Fibroblast of lung (primary cell): ENCODE measurements around the gene SDK2. TPM values are rescaled to one million over a fixed set of nuclear protein-coding genes. Genes with fewer than 3 reads are reported as not detected.
A peak's percentile ranks its signal among the peaks of the same experiment; 100 is the strongest.

Experiments used
- DNase-seq, 2 donors: peaks; one replicate each; pipeline versions ENCODE4 v3.0.0 to v3.0.0-alpha.2; 2010; ENCODE audit warnings: low read depth in 2 of 2
- H2AFZ ChIP-seq: 2 replicates; pipeline ENCODE4 v1.5.1; 2012; ENCODE audit warnings: low read length, control low read depth, inconsistent platforms
- H3K27ac ChIP-seq: 2 replicates; pipeline ENCODE4 v1.5.1; 2011; ENCODE audit warnings: low read length, control low read depth; ENCODE audit not compliant: insufficient read depth
- H3K27me3 ChIP-seq: 2 replicates; pipeline ENCODE4 v1.5.1; 2011; ENCODE audit warnings: mild to moderate bottlenecking, low read length; ENCODE audit not compliant: control insufficient read depth, insufficient read depth
- H3K36me3 ChIP-seq: 2 replicates; pipeline ENCODE4 v1.5.1; 2011; ENCODE audit warnings: low read length; ENCODE audit not compliant: control insufficient read depth, insufficient read depth
- H3K4me1 ChIP-seq: 2 replicates; pipeline ENCODE4 v1.5.1; 2011; ENCODE audit warnings: low read length; ENCODE audit not compliant: control insufficient read depth, insufficient read depth; ENCODE audit errors: extremely low read depth
- H3K4me2 ChIP-seq: 2 replicates; pipeline ENCODE4 v1.5.1; 2011; ENCODE audit warnings: low read length, control low read depth; ENCODE audit not compliant: insufficient read depth; ENCODE audit errors: extremely low read depth
- H3K4me3 ChIP-seq, 4 experiments: fragments of 200-600 bp in 1 of 4; sonication (generic) in 1 of 4; replicated peaks in 1 of 4; 2 replicates each; pipeline ENCODE4 v1.5.1; 2011 to 2016; ENCODE audit warnings: low read length in 4 of 4, low read depth in 3 of 4, mild to moderate bottlenecking in 3 of 4, control low read depth in 2 of 4, inconsistent platforms in 1 of 4, mixed read lengths in 1 of 4; ENCODE audit not compliant: insufficient read depth in 1 of 4; ENCODE audit errors: control extremely low read depth in 1 of 4
- H3K79me2 ChIP-seq: 2 replicates; pipeline ENCODE4 v1.5.1; 2012; ENCODE audit warnings: mild to moderate bottlenecking, low read length, inconsistent platforms; ENCODE audit not compliant: control insufficient read depth, insufficient read depth
- H3K9ac ChIP-seq: 2 replicates; pipeline ENCODE4 v1.5.1; 2011; ENCODE audit warnings: mild to moderate bottlenecking, low read length, control low read depth; ENCODE audit not compliant: insufficient read depth
- H3K9me3 ChIP-seq: 2 replicates; pipeline ENCODE4 v1.5.1; 2012; ENCODE audit warnings: low read depth, low read length; ENCODE audit not compliant: control insufficient read depth, insufficient read depth
- H4K20me1 ChIP-seq: 2 replicates; pipeline ENCODE4 v1.5.1; 2011; ENCODE audit warnings: low read length; ENCODE audit not compliant: control insufficient read depth, insufficient read depth; ENCODE audit errors: extremely low read depth
- EZH2 ChIP-seq: IDR thresholded peaks from 2 replicates; pipeline ENCODE4 v1.5.1; 2012; ENCODE audit warnings: low read length, control low read depth, mild to moderate bottlenecking; ENCODE audit errors: missing control alignments
- polyA plus RNA-seq, 2 donors: library from polyadenylated mRNA; depleted of rRNA in 1 of 2; stranded (reverse) in 1 of 2; unstranded in 1 of 2; fragments of >200 nt; gene quantifications; 2 replicates each; pipeline ENCODE4 v1.2.1, GENCODE V29; 2011 to 2012; ENCODE audit warnings: missing spikeins in 1 of 2
- total RNA-seq: library from RNA; depleted of rRNA; stranded (reverse); fragments of >200 nt; gene quantifications from 2 replicates; pipeline ENCODE4 v1.2.1, GENCODE V29; 2014
- TF ChIP-seq, protein P1 (sequence below), 2 donors: IDR thresholded peaks in 1 of 2; conservative IDR thresholded peaks in 1 of 2; 1 replicate in 1 of 2; 2 replicates in 1 of 2; pipeline ENCODE4 v1.5.1; 2011 to 2012; ENCODE audit warnings: low read length in 2 of 2, control low read depth in 1 of 2, inconsistent platforms in 1 of 2, low read depth in 1 of 2, mild to moderate bottlenecking in 1 of 2

SDK2 gene
- total and polyA plus RNA-seq, 2 donors (not counting 1 experiment from before 2014, with no cell fraction given): under 0.01 to 0.01 TPM

GRCh38 chr17:73640691-73641090, 3.6 kb downstream of the SDK2 start:
- Histone ChIP-seq H3K79me2 (no peaks in the 10 kb centered on the region), H3K27ac (no peak overlapping the region), H3K4me2 (no peak overlapping the region), H2AFZ (no peak overlapping the region), H4K20me1 (no peaks in the 10 kb centered on the region), H3K36me3 (no peaks in the 10 kb centered on the region), H3K9ac (no peak overlapping the region), H3K27me3 (peaks cover 3% of the 10 kb centered on the region), H3K4me3 (no peak overlapping the region), H3K9me3 (no peaks in the 10 kb centered on the region), H3K4me1 (no peaks in the 10 kb centered on the region)
- no peak for TF ChIP-seq EZH2
- TF ChIP-seq, protein P1, sequence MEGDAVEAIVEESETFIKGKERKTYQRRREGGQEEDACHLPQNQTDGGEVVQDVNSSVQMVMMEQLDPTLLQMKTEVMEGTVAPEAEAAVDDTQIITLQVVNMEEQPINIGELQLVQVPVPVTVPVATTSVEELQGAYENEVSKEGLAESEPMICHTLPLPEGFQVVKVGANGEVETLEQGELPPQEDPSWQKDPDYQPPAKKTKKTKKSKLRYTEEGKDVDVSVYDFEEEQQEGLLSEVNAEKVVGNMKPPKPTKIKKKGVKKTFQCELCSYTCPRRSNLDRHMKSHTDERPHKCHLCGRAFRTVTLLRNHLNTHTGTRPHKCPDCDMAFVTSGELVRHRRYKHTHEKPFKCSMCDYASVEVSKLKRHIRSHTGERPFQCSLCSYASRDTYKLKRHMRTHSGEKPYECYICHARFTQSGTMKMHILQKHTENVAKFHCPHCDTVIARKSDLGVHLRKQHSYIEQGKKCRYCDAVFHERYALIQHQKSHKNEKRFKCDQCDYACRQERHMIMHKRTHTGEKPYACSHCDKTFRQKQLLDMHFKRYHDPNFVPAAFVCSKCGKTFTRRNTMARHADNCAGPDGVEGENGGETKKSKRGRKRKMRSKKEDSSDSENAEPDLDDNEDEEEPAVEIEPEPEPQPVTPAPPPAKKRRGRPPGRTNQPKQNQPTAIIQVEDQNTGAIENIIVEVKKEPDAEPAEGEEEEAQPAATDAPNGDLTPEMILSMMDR (conservative IDR thresholded peaks at IDR 0.05 in 1 of 2, IDR thresholded peaks at IDR 0.05 in 1 of 2; ENCODE audit: low read depth in 1 of 2, low read length in 2 of 2): no peak
- no peak for DNase-seq

DNA sequence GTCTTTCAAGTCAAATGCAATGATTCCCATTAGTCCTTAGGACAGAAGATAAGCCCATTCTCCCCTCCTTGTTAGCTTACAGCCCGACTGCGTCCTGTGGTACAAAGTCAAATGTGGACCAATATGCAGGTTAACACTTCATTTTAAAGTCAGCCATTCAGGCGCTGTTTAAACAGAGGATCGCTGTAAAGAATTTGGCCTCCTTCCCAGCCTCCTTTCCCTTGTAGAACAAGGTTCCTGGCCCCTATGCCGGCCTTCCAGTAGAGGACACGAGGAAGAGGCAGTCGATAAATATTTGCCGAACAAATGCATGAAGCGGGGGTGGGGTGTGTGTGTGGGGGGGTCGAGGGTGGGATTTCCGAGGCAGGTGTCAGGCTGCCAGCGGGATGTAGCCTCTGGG, 4.3 kb downstream of the SDK2 start:
- Histone ChIP-seq H3K9me3 (no peaks in the 10 kb centered on the region), H3K36me3 (no peaks in the 10 kb centered on the region), H4K20me1 (no peaks in the 10 kb centered on the region), H3K27ac (no peak overlapping the region), H3K27me3 (peaks cover 3% of the 10 kb centered on the region), H3K79me2 (no peaks in the 10 kb centered on the region), H3K4me3 (no peak overlapping the region), H2AFZ (no peak overlapping the region), H3K4me2 (no peak overlapping the region), H3K9ac (no peak overlapping the region), H3K4me1 (no peaks in the 10 kb centered on the region)
- no peak for TF ChIP-seq EZH2
- TF ChIP-seq, protein P1 (conservative IDR thresholded peaks at IDR 0.05 in 1 of 2, IDR thresholded peaks at IDR 0.05 in 1 of 2; ENCODE audit: low read depth in 1 of 2, low read length in 2 of 2): no peak
- no peak for DNase-seq

- no peak overlapping the region for H3K4me3 ChIP-seq
- peaks cover 3% of the 10 kb centered on the region for H3K27me3 ChIP-seq
- no peaks in the 10 kb centered on the region for H3K4me1 ChIP-seq
- no peak overlapping the region for H3K4me2 ChIP-seq
- TF ChIP-seq, protein P1 (conservative IDR thresholded peaks at IDR 0.05 in 1 of 2, IDR thresholded peaks at IDR 0.05 in 1 of 2; ENCODE audit: low read depth in 1 of 2, low read length in 2 of 2): no peak
- TF ChIP-seq EZH2: no peak
- DNase-seq: peak in 1 of 2 donors; percentile 4
- no peak overlapping the region for H3K9ac ChIP-seq
- no peaks in the 10 kb centered on the region for H4K20me1 ChIP-seq
- no peaks in the 10 kb centered on the region for H3K9me3 ChIP-seq
- no peaks in the 10 kb centered on the region for H3K79me2 ChIP-seq
- no peak overlapping the region for H3K27ac ChIP-seq
- no peaks in the 10 kb centered on the region for H3K36me3 ChIP-seq
- no peak overlapping the region for H2AFZ ChIP-seq
Measured at GRCh38 chr17:73639322-73639721, 4.9 kb downstream of the SDK2 start.
